HFFc6 (cell line): ENCODE measurements around the gene COQ5. TPM values are rescaled to one million over a fixed set of nuclear protein-coding genes. Genes with fewer than 3 reads are reported as not detected.

Experiments used
- DNase-seq: peaks from one replicate; pipeline ENCODE4 v3.0.0-alpha.2; 2018
- H3K27ac Mint-ChIP-seq: 2 replicates; pipeline ENCODE4 v1.8.0; 2020; ENCODE audit warnings: mild to moderate bottlenecking, mixed read lengths
- H3K27me3 Mint-ChIP-seq: 2 replicates; pipeline ENCODE4 v1.8.0; 2021; ENCODE audit warnings: mild to moderate bottlenecking, moderate library complexity, mixed read lengths; ENCODE audit not compliant: insufficient read depth
- H3K36me3 Mint-ChIP-seq: 2 replicates; pipeline ENCODE4 v1.8.0; 2021; ENCODE audit warnings: low read depth, mixed read lengths
- H3K4me1 Mint-ChIP-seq: 2 replicates; pipeline ENCODE4 v1.8.0; 2020; ENCODE audit warnings: low read depth, mixed read lengths
- H3K4me3 Mint-ChIP-seq: 2 replicates; pipeline ENCODE4 v1.8.0; 2020; ENCODE audit warnings: mild to moderate bottlenecking, moderate library complexity, mixed read lengths
- H3K9me3 Mint-ChIP-seq: 2 replicates; pipeline ENCODE4 v1.8.0; 2020; ENCODE audit warnings: mild to moderate bottlenecking, mixed read lengths
- total RNA-seq, 6 experiments: library from RNA; stranded (reverse); fragmentation: NEBNext Ultra II Directional; extraction: Animal tissue kit (Norgen Biotek cat#: 25700); gene quantifications; 2 replicates in 1 of 6; 3 replicates in 5 of 6; pipeline ENCODE4 v1.2.3, GENCODE V29; 2021
- TF ChIP-seq, protein P1 (sequence below): fragments of 200-600 bp; sonication (generic); IDR thresholded peaks from 2 replicates; pipeline ENCODE4 v1.5.0; 2021; ENCODE audit warnings: antibody characterized with exemption, mild to moderate bottlenecking

Gene COQ5
- total RNA-seq, 6 experiments from 2014 or later = 26.0 to 30.7 (median 27.4) TPM

DNA sequence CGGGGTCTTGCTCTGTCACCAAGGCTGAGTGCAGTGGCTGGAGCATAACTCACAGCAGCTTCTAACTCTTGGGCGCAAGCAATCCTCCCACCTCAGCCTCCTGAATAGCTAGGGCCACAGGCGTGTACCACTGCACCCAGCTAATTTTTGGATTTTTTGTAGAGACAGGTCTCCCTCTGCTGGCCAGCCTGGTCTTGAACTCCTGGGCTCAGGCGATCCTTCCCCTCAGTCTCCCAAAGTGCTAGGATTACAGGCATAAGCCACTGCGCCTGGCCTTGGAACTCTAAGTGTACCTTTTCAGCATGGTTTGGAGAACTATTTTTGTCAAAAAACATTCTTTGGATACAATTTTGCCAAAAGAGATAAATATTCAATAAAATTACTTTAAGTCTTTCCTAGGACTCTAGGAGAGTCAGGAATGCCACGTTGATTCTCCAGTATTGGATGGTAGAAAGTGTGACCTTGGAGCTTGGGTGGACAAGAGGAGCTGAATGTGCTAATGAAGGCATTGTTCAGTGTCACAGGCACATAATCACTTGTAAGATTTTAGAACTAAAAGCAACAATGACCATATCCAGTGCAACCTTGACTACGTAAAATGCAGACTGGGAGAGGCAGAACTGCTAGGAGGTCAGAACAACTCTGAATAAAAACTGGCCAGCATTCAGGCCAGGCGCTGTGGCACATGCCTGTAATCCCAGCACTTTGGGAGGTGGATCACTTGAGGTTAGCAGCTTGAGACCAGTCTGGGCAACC lies 62.2 kb downstream of the COQ5 start:
- H3K4me3 Mint-ChIP-seq = peak overlapping the region; percentile 24; the same call in 1 of the 2 replicates
- peaks cover 2% of the 10 kb centered on the region; the same call in 1 of the 2 replicates for H3K27me3 Mint-ChIP-seq
- H3K9me3 Mint-ChIP-seq = no peaks in the 10 kb centered on the region
- peak; percentile 38 for DNase-seq
- peaks cover 38% of the 10 kb centered on the region for H3K4me1 Mint-ChIP-seq
- TF ChIP-seq, protein P1, sequence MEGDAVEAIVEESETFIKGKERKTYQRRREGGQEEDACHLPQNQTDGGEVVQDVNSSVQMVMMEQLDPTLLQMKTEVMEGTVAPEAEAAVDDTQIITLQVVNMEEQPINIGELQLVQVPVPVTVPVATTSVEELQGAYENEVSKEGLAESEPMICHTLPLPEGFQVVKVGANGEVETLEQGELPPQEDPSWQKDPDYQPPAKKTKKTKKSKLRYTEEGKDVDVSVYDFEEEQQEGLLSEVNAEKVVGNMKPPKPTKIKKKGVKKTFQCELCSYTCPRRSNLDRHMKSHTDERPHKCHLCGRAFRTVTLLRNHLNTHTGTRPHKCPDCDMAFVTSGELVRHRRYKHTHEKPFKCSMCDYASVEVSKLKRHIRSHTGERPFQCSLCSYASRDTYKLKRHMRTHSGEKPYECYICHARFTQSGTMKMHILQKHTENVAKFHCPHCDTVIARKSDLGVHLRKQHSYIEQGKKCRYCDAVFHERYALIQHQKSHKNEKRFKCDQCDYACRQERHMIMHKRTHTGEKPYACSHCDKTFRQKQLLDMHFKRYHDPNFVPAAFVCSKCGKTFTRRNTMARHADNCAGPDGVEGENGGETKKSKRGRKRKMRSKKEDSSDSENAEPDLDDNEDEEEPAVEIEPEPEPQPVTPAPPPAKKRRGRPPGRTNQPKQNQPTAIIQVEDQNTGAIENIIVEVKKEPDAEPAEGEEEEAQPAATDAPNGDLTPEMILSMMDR = peak; percentile 80
- H3K36me3 Mint-ChIP-seq = peaks cover 46% of the 10 kb centered on the region
- peak overlapping the region; percentile 52; the same call in 1 of the 2 replicates for H3K27ac Mint-ChIP-seq

DNA sequence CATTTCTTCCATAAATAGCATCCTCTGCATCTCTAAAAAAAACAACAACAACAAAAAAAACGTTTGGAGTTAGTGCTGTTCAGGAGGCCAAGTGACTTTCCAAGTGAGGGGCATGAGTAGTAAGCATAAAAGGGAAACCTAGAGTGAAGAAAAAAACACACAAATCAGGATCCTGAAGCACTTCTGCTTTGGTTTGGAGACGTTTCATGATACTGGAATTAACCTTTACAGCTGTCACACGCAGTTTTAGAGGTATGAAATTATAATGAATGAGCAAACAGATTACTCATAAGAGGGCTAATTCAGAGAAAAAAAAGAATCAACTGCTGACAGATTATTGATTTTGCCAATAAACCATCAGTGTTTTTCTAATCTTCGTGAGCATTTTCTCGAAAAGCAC lies 63.2 kb downstream of the COQ5 start:
- Mint-ChIP-seq H3K9me3 (no peaks in the 10 kb centered on the region), H3K27ac (peak overlapping the region; percentile 42), H3K4me1 (peaks cover 38% of the 10 kb centered on the region), H3K4me3 (no peak overlapping the region), H3K36me3 (peaks cover 52% of the 10 kb centered on the region), H3K27me3 (peaks cover 2% of the 10 kb centered on the region; the same call in 1 of the 2 replicates)
- DNase-seq = no peak
- TF ChIP-seq, protein P1 = no peak

- H3K4me3 Mint-ChIP-seq = no peak overlapping the region
Measured at GRCh38 chr12:120463712-120464111, 65.2 kb downstream of the COQ5 start.

DNA sequence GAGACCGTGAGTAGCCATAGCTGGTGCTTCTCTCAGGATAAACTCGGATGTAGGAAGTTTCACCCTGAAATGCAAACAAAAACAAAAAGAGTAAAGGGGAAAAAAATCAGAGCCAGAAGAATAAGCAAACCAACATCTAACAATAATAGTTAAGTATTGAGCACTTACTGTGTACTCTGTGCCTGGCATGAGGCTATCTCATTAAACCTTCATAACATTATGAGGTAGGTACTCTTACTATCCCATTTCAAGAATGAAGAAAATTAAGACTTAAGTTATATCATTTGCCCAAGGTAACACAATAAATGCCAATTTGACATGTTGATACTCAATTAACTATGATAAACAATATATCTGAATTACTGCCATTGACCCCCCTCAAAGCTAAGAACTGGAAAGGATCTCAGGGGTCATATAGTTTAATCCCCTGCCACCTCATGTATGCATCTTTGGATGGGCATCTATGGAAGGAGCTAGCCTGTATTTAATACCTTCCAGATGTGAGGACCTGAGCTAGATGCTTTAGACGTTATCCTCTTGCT lies 66.8 kb downstream of the COQ5 start:
- DNase-seq = no peak
- Mint-ChIP-seq H3K27me3 (peaks cover 5% of the 10 kb centered on the region; the same call in 1 of the 2 replicates), H3K27ac (no peak overlapping the region), H3K9me3 (no peaks in the 10 kb centered on the region), H3K4me1 (peaks cover 19% of the 10 kb centered on the region), H3K36me3 (peaks cover 46% of the 10 kb centered on the region), H3K4me3 (no peak overlapping the region)
- TF ChIP-seq, protein P1 = no peak

More at GRCh38 chr12:120463712-120464111, 65.2 kb downstream of the COQ5 start:
- H3K27me3 Mint-ChIP-seq = peaks cover 5% of the 10 kb centered on the region; the same call in 1 of the 2 replicates
- peaks cover 30% of the 10 kb centered on the region for H3K4me1 Mint-ChIP-seq
- peaks cover 51% of the 10 kb centered on the region for H3K36me3 Mint-ChIP-seq
- H3K9me3 Mint-ChIP-seq = no peaks in the 10 kb centered on the region
- no peak for DNase-seq
- peak overlapping the region; percentile 26; the same call in 1 of the 2 replicates for H3K27ac Mint-ChIP-seq
- TF ChIP-seq, protein P1 = no peak

DNA sequence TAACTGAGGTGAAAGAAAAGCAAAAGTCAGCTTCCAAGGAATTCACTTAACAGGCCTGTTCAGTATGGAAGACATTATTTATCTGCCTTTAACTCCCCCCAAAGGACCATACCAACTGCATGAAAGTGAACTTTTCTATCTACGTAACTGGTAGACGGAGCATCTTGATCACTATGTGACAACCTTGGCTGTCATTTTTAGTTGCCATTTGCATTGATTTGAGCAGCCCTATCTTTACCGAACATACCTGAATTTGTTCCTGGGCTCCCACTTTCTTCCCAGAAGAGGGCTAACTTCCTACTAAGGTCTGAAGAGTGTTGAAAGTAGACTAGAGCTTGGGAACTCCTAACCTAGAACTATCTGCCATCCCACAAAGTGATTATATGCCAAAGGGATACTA lies 68.8 kb downstream of the COQ5 start:
- Mint-ChIP-seq H3K36me3 (peaks cover 46% of the 10 kb centered on the region), H3K4me3 (no peak overlapping the region)

More for the DNA sequence above, 68.8 kb downstream of the COQ5 start:
- peaks cover 8% of the 10 kb centered on the region; the same call in 1 of the 2 replicates for H3K4me1 Mint-ChIP-seq
- TF ChIP-seq, protein P1 = no peak
- H3K27ac Mint-ChIP-seq = no peak overlapping the region
- no peaks in the 10 kb centered on the region for H3K9me3 Mint-ChIP-seq
- H3K27me3 Mint-ChIP-seq = peaks cover 6% of the 10 kb centered on the region; the same call in 1 of the 2 replicates
- DNase-seq = no peak
